Fibroblast of lung (primary cell): Measurements from ENCODE around the gene CBS. TPM values are rescaled to one million over a fixed set of nuclear protein-coding genes. Genes with fewer than 3 reads are reported as not detected.

ENCODE experiments used
- DNase-seq, 2 donors: peaks; one replicate each; pipeline versions ENCODE4 v3.0.0 to v3.0.0-alpha.2; 2010; ENCODE audit warnings: low read depth in 2 of 2
- H2AFZ ChIP-seq: 2 replicates; pipeline ENCODE4 v1.5.1; 2012; ENCODE audit warnings: low read length, control low read depth, inconsistent platforms
- H3K27ac ChIP-seq: 2 replicates; pipeline ENCODE4 v1.5.1; 2011; ENCODE audit warnings: low read length, control low read depth; ENCODE audit not compliant: insufficient read depth
- H3K27me3 ChIP-seq: 2 replicates; pipeline ENCODE4 v1.5.1; 2011; ENCODE audit warnings: mild to moderate bottlenecking, low read length; ENCODE audit not compliant: control insufficient read depth, insufficient read depth
- H3K36me3 ChIP-seq: 2 replicates; pipeline ENCODE4 v1.5.1; 2011; ENCODE audit warnings: low read length; ENCODE audit not compliant: control insufficient read depth, insufficient read depth
- H3K4me1 ChIP-seq: 2 replicates; pipeline ENCODE4 v1.5.1; 2011; ENCODE audit warnings: low read length; ENCODE audit not compliant: control insufficient read depth, insufficient read depth; ENCODE audit errors: extremely low read depth
- H3K4me2 ChIP-seq: 2 replicates; pipeline ENCODE4 v1.5.1; 2011; ENCODE audit warnings: low read length, control low read depth; ENCODE audit not compliant: insufficient read depth; ENCODE audit errors: extremely low read depth
- H3K4me3 ChIP-seq, 4 experiments: fragments of 200-600 bp in 1 of 4; sonication (generic) in 1 of 4; replicated peaks in 1 of 4; 2 replicates each; pipeline ENCODE4 v1.5.1; 2011 to 2016; ENCODE audit warnings: low read length in 4 of 4, low read depth in 3 of 4, mild to moderate bottlenecking in 3 of 4, control low read depth in 2 of 4, inconsistent platforms in 1 of 4, mixed read lengths in 1 of 4; ENCODE audit not compliant: insufficient read depth in 1 of 4; ENCODE audit errors: control extremely low read depth in 1 of 4
- H3K79me2 ChIP-seq: 2 replicates; pipeline ENCODE4 v1.5.1; 2012; ENCODE audit warnings: mild to moderate bottlenecking, low read length, inconsistent platforms; ENCODE audit not compliant: control insufficient read depth, insufficient read depth
- H3K9ac ChIP-seq: 2 replicates; pipeline ENCODE4 v1.5.1; 2011; ENCODE audit warnings: mild to moderate bottlenecking, low read length, control low read depth; ENCODE audit not compliant: insufficient read depth
- H3K9me3 ChIP-seq: 2 replicates; pipeline ENCODE4 v1.5.1; 2012; ENCODE audit warnings: low read depth, low read length; ENCODE audit not compliant: control insufficient read depth, insufficient read depth
- H4K20me1 ChIP-seq: 2 replicates; pipeline ENCODE4 v1.5.1; 2011; ENCODE audit warnings: low read length; ENCODE audit not compliant: control insufficient read depth, insufficient read depth; ENCODE audit errors: extremely low read depth
- EZH2 ChIP-seq: IDR thresholded peaks from 2 replicates; pipeline ENCODE4 v1.5.1; 2012; ENCODE audit warnings: low read length, control low read depth, mild to moderate bottlenecking; ENCODE audit errors: missing control alignments
- polyA plus RNA-seq, 2 donors: library from polyadenylated mRNA; depleted of rRNA in 1 of 2; stranded (reverse) in 1 of 2; unstranded in 1 of 2; fragments of >200 nt; gene quantifications; 2 replicates each; pipeline ENCODE4 v1.2.1, GENCODE V29; 2011 to 2012; ENCODE audit warnings: missing spikeins in 1 of 2
- total RNA-seq: library from RNA; depleted of rRNA; stranded (reverse); fragments of >200 nt; gene quantifications from 2 replicates; pipeline ENCODE4 v1.2.1, GENCODE V29; 2014
- TF ChIP-seq, protein P1 (sequence below), 2 donors: IDR thresholded peaks in 1 of 2; conservative IDR thresholded peaks in 1 of 2; 1 replicate in 1 of 2; 2 replicates in 1 of 2; pipeline ENCODE4 v1.5.1; 2011 to 2012; ENCODE audit warnings: low read length in 2 of 2, control low read depth in 1 of 2, inconsistent platforms in 1 of 2, low read depth in 1 of 2, mild to moderate bottlenecking in 1 of 2

Gene CBS
- total and polyA plus RNA-seq, 2 donors (not counting 1 experiment from before 2014, with no cell fraction given): 14.3 to 113 TPM

DNA sequence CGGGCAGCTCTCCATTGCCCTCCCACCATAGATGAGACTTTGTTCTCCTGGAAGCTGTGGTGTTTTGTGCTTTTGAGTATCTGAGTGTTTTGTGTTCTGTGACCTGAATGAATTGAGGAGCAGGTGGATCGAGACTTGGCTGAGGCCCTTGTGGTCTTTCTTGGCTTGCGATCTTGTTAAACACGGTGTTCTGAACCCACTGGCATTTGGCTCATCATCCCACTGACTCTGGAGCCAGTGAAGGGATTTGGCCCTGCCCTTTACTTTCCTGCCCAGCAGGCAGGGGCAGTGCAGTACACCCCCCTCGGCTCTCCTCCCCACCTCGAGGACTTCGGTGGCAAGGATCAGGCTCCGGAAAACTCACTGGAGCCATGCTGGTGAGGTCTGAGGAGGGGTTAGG, 70.7 kb downstream of the CBS start:
- H3K4me3 ChIP-seq: no peak overlapping the region
- H4K20me1 ChIP-seq: no peaks in the 10 kb centered on the region
- DNase-seq: no peak
- no peaks in the 10 kb centered on the region for H3K27me3 ChIP-seq
- no peak overlapping the region for H2AFZ ChIP-seq
- H3K4me2 ChIP-seq: no peak overlapping the region
- H3K4me1 ChIP-seq: no peaks in the 10 kb centered on the region
- H3K36me3 ChIP-seq: peaks cover 8% of the 10 kb centered on the region
- H3K79me2 ChIP-seq: peaks cover 2% of the 10 kb centered on the region
- H3K9ac ChIP-seq: no peak overlapping the region
- no peak overlapping the region for H3K27ac ChIP-seq
- TF ChIP-seq, protein P1, sequence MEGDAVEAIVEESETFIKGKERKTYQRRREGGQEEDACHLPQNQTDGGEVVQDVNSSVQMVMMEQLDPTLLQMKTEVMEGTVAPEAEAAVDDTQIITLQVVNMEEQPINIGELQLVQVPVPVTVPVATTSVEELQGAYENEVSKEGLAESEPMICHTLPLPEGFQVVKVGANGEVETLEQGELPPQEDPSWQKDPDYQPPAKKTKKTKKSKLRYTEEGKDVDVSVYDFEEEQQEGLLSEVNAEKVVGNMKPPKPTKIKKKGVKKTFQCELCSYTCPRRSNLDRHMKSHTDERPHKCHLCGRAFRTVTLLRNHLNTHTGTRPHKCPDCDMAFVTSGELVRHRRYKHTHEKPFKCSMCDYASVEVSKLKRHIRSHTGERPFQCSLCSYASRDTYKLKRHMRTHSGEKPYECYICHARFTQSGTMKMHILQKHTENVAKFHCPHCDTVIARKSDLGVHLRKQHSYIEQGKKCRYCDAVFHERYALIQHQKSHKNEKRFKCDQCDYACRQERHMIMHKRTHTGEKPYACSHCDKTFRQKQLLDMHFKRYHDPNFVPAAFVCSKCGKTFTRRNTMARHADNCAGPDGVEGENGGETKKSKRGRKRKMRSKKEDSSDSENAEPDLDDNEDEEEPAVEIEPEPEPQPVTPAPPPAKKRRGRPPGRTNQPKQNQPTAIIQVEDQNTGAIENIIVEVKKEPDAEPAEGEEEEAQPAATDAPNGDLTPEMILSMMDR (conservative IDR thresholded peaks at IDR 0.05 in 1 of 2, IDR thresholded peaks at IDR 0.05 in 1 of 2; ENCODE audit: low read depth in 1 of 2, low read length in 2 of 2): no peak
- no peak for TF ChIP-seq EZH2
- no peaks in the 10 kb centered on the region for H3K9me3 ChIP-seq

Other genes starting within 250 kb of the CBS start
- gene WDR4, start 196.3 kb downstream of the CBS start, total RNA-seq: 9.8 and 10.2 TPM in 2 replicates
- gene WDR4, start 196.3 kb downstream of the CBS start, polyA plus RNA-seq: 8.2 and 11.7 TPM in 2 replicates
- gene NDUFV3, start 182.5 kb downstream of the CBS start, total RNA-seq: 37.7 and 43.7 TPM in 2 replicates
- 38.2 and 48.0 TPM in 2 replicates for gene NDUFV3, start 182.5 kb downstream of the CBS start, polyA plus RNA-seq
- gene ERVH48-1, start 150.2 kb downstream of the CBS start, total RNA-seq: not detected in 2 replicates
- 0.06 TPM in 1 of 2 replicates, not detected in the other for gene ERVH48-1, start 150.2 kb downstream of the CBS start, polyA plus RNA-seq
- gene PKNOX1, start 101.3 kb downstream of the CBS start, total RNA-seq: 8.5 and 12.2 TPM in 2 replicates
- gene PKNOX1, start 101.3 kb downstream of the CBS start, polyA plus RNA-seq: 43.8 and 67.5 TPM in 2 replicates
- 12.7 and 15.2 TPM in 2 replicates for gene U2AF1, start 31.7 kb upstream of the CBS start, total RNA-seq
- gene U2AF1, start 31.7 kb upstream of the CBS start, polyA plus RNA-seq: 37.4 and 40.1 TPM in 2 replicates
- gene CRYAA, start 93.2 kb upstream of the CBS start, total RNA-seq: not detected in 2 replicates
- not detected in 2 replicates for gene CRYAA, start 93.2 kb upstream of the CBS start, polyA plus RNA-seq